ENCODE data around the gene NUCB2. TPM values are rescaled to one million over a fixed set of nuclear protein-coding genes. Genes with fewer than 3 reads are reported as not detected.
A peak's percentile ranks its signal among the peaks of the same experiment; 100 is the strongest.

The NUCB2 gene
- polyA plus RNA-seq, 1 of the 3 experiments (the other 2 are of a cell fraction), result 25.0 TPM

DNA sequence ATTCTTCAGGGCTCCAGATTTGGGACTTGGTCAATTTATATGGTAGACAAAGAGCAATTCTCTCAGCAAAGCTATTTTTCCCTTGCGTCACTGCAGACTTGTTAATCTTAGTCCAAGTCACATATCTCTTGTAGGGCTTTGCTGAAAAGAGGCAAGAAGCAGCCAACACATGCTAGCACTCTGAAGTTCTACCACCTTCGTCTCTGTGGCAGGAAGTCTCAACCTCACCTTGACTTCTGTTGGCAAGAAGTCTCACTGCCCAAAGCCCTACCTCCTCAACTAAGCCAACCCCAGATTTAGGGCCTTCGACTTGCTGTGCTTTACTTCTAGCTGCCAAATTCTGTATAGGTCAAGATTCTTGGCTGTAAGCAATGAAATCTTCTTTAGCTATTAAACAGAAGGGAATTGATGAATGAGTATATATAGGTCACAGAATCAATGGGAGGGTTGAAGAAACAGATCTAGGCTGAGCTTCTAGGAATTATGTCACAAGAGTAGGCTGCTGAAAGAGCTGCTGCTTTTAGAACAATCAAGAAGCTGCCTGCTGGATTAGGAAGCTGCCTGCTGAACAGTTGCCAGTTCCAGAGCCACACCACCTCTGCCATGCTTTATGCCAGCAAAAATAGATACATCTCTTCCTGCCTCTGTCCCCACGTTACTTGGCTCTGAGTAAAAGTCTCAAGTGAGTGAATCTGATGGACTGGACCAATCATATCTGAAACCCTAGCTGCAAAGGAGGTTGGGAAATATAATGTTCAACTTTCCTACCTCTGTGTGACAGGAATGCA, 57.5 kb downstream of the NUCB2 start (continued):
- TF ChIP-seq YY1 (IDR thresholded peaks at IDR 0.05; ENCODE audit: low read depth), result no peak
- TF ChIP-seq MXI1 (IDR thresholded peaks at IDR 0.05; ENCODE audit: low read depth, low read length), result no peak
- no peak for TF ChIP-seq USF1 (IDR thresholded peaks at IDR 0.05; ENCODE audit: borderline replicate concordance, low read depth)
- no peak for TF ChIP-seq RAD21 (IDR thresholded peaks at IDR 0.05; ENCODE audit: low read length)
- TF ChIP-seq, protein P1, sequence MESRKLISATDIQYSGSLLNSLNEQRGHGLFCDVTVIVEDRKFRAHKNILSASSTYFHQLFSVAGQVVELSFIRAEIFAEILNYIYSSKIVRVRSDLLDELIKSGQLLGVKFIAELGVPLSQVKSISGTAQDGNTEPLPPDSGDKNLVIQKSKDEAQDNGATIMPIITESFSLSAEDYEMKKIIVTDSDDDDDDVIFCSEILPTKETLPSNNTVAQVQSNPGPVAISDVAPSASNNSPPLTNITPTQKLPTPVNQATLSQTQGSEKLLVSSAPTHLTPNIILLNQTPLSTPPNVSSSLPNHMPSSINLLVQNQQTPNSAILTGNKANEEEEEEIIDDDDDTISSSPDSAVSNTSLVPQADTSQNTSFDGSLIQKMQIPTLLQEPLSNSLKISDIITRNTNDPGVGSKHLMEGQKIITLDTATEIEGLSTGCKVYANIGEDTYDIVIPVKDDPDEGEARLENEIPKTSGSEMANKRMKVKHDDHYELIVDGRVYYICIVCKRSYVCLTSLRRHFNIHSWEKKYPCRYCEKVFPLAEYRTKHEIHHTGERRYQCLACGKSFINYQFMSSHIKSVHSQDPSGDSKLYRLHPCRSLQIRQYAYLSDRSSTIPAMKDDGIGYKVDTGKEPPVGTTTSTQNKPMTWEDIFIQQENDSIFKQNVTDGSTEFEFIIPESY (IDR thresholded peaks at IDR 0.05; ENCODE audit: borderline replicate concordance, low read depth), result no peak

GRCh38 chr11:17343257-17343656, 66.7 kb downstream of the NUCB2 start:
- no peak overlapping the region for H2AFZ ChIP-seq (ENCODE audit: low read depth)
- no peaks in the 10 kb centered on the region for H3K9me3 ChIP-seq
- H3K9ac ChIP-seq, result no peak overlapping the region
- no peak for DNase-seq
- H4K20me1 ChIP-seq (ENCODE audit: insufficient read depth), result no peaks in the 10 kb centered on the region
- no peaks in the 10 kb centered on the region for H3K36me3 ChIP-seq (replicated peaks in 1 of 2; ENCODE audit: control insufficient read depth in 1 of 2, insufficient read depth in 2 of 2, low read length in 1 of 2)
- no peaks in the 10 kb centered on the region for H3F3A ChIP-seq (replicated peaks; ENCODE audit: insufficient read depth)
- CTCF ChIA-PET, result no interaction called here
- 98% methylated on average over 2 of the region's 2 CpGs for WGBS (ENCODE audit: low lambda C conversion rate)
- no peaks in the 10 kb centered on the region for H3K27me3 ChIP-seq (ENCODE audit: insufficient read depth)
- no peak for TF ChIP-seq EZH2phosphoT487 (IDR thresholded peaks at IDR 0.05; ENCODE audit: borderline replicate concordance, low read depth)
- TF ChIP-seq POLR2AphosphoS5 (IDR thresholded peaks at IDR 0.05; ENCODE audit: low read depth, low read length), result no peak
- TF ChIP-seq CTCF (IDR thresholded peaks at IDR 0.05), result no peak
- no peak for TF ChIP-seq SMC3 (IDR thresholded peaks at IDR 0.05; ENCODE audit: low read depth, low read length)
- no peak for TF ChIP-seq FOSL2 (IDR thresholded peaks at IDR 0.05; ENCODE audit: borderline replicate concordance, low read depth)
- no peak for TF ChIP-seq JUND (IDR thresholded peaks at IDR 0.05)
- TF ChIP-seq NRF1 (IDR thresholded peaks at IDR 0.05; ENCODE audit: low read depth, low read length), result no peak
- no peak for TF ChIP-seq CHD2 (IDR thresholded peaks at IDR 0.05; ENCODE audit: low read length, partially characterized antibody)
- no peak for TF ChIP-seq MAX (IDR thresholded peaks at IDR 0.05; ENCODE audit: low read depth)
- TF ChIP-seq FOXJ3 (CRISPR knock-in tag; IDR thresholded peaks at IDR 0.05), result no peak
- H3K27ac ChIP-seq (ENCODE audit: low read depth in 2 of 2, low read length in 1 of 2), result peak overlapping the region in 1 of 2 experiments; percentile 23; a peak in 2 of 4 replicates
- H3K9me2 ChIP-seq, result no peaks in the 10 kb centered on the region
- POLR2A ChIA-PET, result no interaction called here
- H3K4me2 ChIP-seq, result no peak overlapping the region
- H3K4me1 ChIP-seq (ENCODE audit: control insufficient read depth in 1 of 2, insufficient read depth in 2 of 2, low read depth in 1 of 2, low read length in 1 of 2), result no peaks in the 10 kb centered on the region
- no peaks in the 10 kb centered on the region for H3K79me2 ChIP-seq (ENCODE audit: insufficient read depth)
- H3K4me3 ChIP-seq (ENCODE audit: low read depth in 2 of 2, low read length in 1 of 2), result no peak overlapping the region

All from SK-N-SH (cell line).